Umbilical cord (tissue), 1 donor: ENCODE measurements around the gene SH3BP1. TPM values are rescaled to one million over a fixed set of nuclear protein-coding genes. Genes with fewer than 3 reads are reported as not detected.

ENCODE experiments used
- total RNA-seq: library from RNA; depleted of rRNA; stranded (reverse); fragments of >200 nt; gene quantifications from one replicate; pipeline ENCODE4 v1.2.3, GENCODE V29; 2014; ENCODE audit warnings: low replicate concordance; ENCODE audit not compliant: insufficient read depth

Gene SH3BP1
- total RNA-seq, 1 donor from 2014 or later: 11.8 TPM

Other genes starting within 250 kb of the SH3BP1 start
- gene ELFN2, start 212.2 kb upstream of the SH3BP1 start, total RNA-seq: 0.24 TPM
- gene MFNG, start 153.3 kb upstream of the SH3BP1 start, total RNA-seq: 20.7 TPM
- gene CARD10, start 120.3 kb upstream of the SH3BP1 start, total RNA-seq: 5.5 TPM
- 16.4 TPM for gene CDC42EP1, start 79.2 kb upstream of the SH3BP1 start, total RNA-seq
- not detected for gene LGALS2, start 59.6 kb upstream of the SH3BP1 start, total RNA-seq
- 33.5 TPM for gene GGA1, start 30.8 kb upstream of the SH3BP1 start, total RNA-seq
- gene PDXP, start 19.1 kb downstream of the SH3BP1 start, total RNA-seq: 3.1 TPM
- gene LGALS1, start 36.0 kb downstream of the SH3BP1 start, total RNA-seq: 1,243 TPM
- 7.2 TPM for gene NOL12, start 46.7 kb downstream of the SH3BP1 start, total RNA-seq
- gene TRIOBP, start 57.4 kb downstream of the SH3BP1 start, total RNA-seq: 96.1 TPM
- 22.4 TPM for gene GCAT, start 168.3 kb downstream of the SH3BP1 start, total RNA-seq
- gene GALR3, start 183.7 kb downstream of the SH3BP1 start, total RNA-seq: not detected
- 52.7 TPM for gene ANKRD54, start 204.7 kb downstream of the SH3BP1 start, total RNA-seq
- gene EIF3L, start 209.8 kb downstream of the SH3BP1 start, total RNA-seq: 268 TPM